Fibroblast of lung (primary cell): Measurements from ENCODE around the gene PI4K2B. TPM values are rescaled to one million over a fixed set of nuclear protein-coding genes. Genes with fewer than 3 reads are reported as not detected.

ENCODE experiments used
- DNase-seq, 2 donors: peaks; one replicate each; pipeline versions ENCODE4 v3.0.0 to v3.0.0-alpha.2; 2010; ENCODE audit warnings: low read depth in 2 of 2
- H2AFZ ChIP-seq: 2 replicates; pipeline ENCODE4 v1.5.1; 2012; ENCODE audit warnings: low read length, control low read depth, inconsistent platforms
- H3K27ac ChIP-seq: 2 replicates; pipeline ENCODE4 v1.5.1; 2011; ENCODE audit warnings: low read length, control low read depth; ENCODE audit not compliant: insufficient read depth
- H3K27me3 ChIP-seq: 2 replicates; pipeline ENCODE4 v1.5.1; 2011; ENCODE audit warnings: mild to moderate bottlenecking, low read length; ENCODE audit not compliant: control insufficient read depth, insufficient read depth
- H3K36me3 ChIP-seq: 2 replicates; pipeline ENCODE4 v1.5.1; 2011; ENCODE audit warnings: low read length; ENCODE audit not compliant: control insufficient read depth, insufficient read depth
- H3K4me1 ChIP-seq: 2 replicates; pipeline ENCODE4 v1.5.1; 2011; ENCODE audit warnings: low read length; ENCODE audit not compliant: control insufficient read depth, insufficient read depth; ENCODE audit errors: extremely low read depth
- H3K4me2 ChIP-seq: 2 replicates; pipeline ENCODE4 v1.5.1; 2011; ENCODE audit warnings: low read length, control low read depth; ENCODE audit not compliant: insufficient read depth; ENCODE audit errors: extremely low read depth
- H3K4me3 ChIP-seq, 4 experiments: fragments of 200-600 bp in 1 of 4; sonication (generic) in 1 of 4; replicated peaks in 1 of 4; 2 replicates each; pipeline ENCODE4 v1.5.1; 2011 to 2016; ENCODE audit warnings: low read length in 4 of 4, low read depth in 3 of 4, mild to moderate bottlenecking in 3 of 4, control low read depth in 2 of 4, inconsistent platforms in 1 of 4, mixed read lengths in 1 of 4; ENCODE audit not compliant: insufficient read depth in 1 of 4; ENCODE audit errors: control extremely low read depth in 1 of 4
- H3K79me2 ChIP-seq: 2 replicates; pipeline ENCODE4 v1.5.1; 2012; ENCODE audit warnings: mild to moderate bottlenecking, low read length, inconsistent platforms; ENCODE audit not compliant: control insufficient read depth, insufficient read depth
- H3K9ac ChIP-seq: 2 replicates; pipeline ENCODE4 v1.5.1; 2011; ENCODE audit warnings: mild to moderate bottlenecking, low read length, control low read depth; ENCODE audit not compliant: insufficient read depth
- H3K9me3 ChIP-seq: 2 replicates; pipeline ENCODE4 v1.5.1; 2012; ENCODE audit warnings: low read depth, low read length; ENCODE audit not compliant: control insufficient read depth, insufficient read depth
- H4K20me1 ChIP-seq: 2 replicates; pipeline ENCODE4 v1.5.1; 2011; ENCODE audit warnings: low read length; ENCODE audit not compliant: control insufficient read depth, insufficient read depth; ENCODE audit errors: extremely low read depth
- EZH2 ChIP-seq: IDR thresholded peaks from 2 replicates; pipeline ENCODE4 v1.5.1; 2012; ENCODE audit warnings: low read length, control low read depth, mild to moderate bottlenecking; ENCODE audit errors: missing control alignments
- polyA plus RNA-seq, 2 donors: library from polyadenylated mRNA; depleted of rRNA in 1 of 2; stranded (reverse) in 1 of 2; unstranded in 1 of 2; fragments of >200 nt; gene quantifications; 2 replicates each; pipeline ENCODE4 v1.2.1, GENCODE V29; 2011 to 2012; ENCODE audit warnings: missing spikeins in 1 of 2
- total RNA-seq: library from RNA; depleted of rRNA; stranded (reverse); fragments of >200 nt; gene quantifications from 2 replicates; pipeline ENCODE4 v1.2.1, GENCODE V29; 2014
- TF ChIP-seq, protein P1 (sequence below), 2 donors: IDR thresholded peaks in 1 of 2; conservative IDR thresholded peaks in 1 of 2; 1 replicate in 1 of 2; 2 replicates in 1 of 2; pipeline ENCODE4 v1.5.1; 2011 to 2012; ENCODE audit warnings: low read length in 2 of 2, control low read depth in 1 of 2, inconsistent platforms in 1 of 2, low read depth in 1 of 2, mild to moderate bottlenecking in 1 of 2

The PI4K2B gene
- total and polyA plus RNA-seq, 2 donors (not counting 1 experiment from before 2014, with no cell fraction given) = 21.0 to 23.9 TPM

- no peaks in the 10 kb centered on the region for H4K20me1 ChIP-seq
- H3K4me2 ChIP-seq = no peak overlapping the region
- no peaks in the 10 kb centered on the region for H3K9me3 ChIP-seq
- TF ChIP-seq EZH2 = no peak
- TF ChIP-seq, protein P1, sequence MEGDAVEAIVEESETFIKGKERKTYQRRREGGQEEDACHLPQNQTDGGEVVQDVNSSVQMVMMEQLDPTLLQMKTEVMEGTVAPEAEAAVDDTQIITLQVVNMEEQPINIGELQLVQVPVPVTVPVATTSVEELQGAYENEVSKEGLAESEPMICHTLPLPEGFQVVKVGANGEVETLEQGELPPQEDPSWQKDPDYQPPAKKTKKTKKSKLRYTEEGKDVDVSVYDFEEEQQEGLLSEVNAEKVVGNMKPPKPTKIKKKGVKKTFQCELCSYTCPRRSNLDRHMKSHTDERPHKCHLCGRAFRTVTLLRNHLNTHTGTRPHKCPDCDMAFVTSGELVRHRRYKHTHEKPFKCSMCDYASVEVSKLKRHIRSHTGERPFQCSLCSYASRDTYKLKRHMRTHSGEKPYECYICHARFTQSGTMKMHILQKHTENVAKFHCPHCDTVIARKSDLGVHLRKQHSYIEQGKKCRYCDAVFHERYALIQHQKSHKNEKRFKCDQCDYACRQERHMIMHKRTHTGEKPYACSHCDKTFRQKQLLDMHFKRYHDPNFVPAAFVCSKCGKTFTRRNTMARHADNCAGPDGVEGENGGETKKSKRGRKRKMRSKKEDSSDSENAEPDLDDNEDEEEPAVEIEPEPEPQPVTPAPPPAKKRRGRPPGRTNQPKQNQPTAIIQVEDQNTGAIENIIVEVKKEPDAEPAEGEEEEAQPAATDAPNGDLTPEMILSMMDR (conservative IDR thresholded peaks at IDR 0.05 in 1 of 2, IDR thresholded peaks at IDR 0.05 in 1 of 2; ENCODE audit: low read depth in 1 of 2, low read length in 2 of 2) = no peak
- H3K36me3 ChIP-seq = no peaks in the 10 kb centered on the region
- peaks cover 2% of the 10 kb centered on the region for H3K27me3 ChIP-seq
- H3K4me1 ChIP-seq = no peaks in the 10 kb centered on the region
- no peaks in the 10 kb centered on the region for H3K79me2 ChIP-seq
- no peak for DNase-seq
- H3K9ac ChIP-seq = no peak overlapping the region
- no peak overlapping the region for H3K27ac ChIP-seq
- H3K4me3 ChIP-seq = no peak overlapping the region
- no peak overlapping the region for H2AFZ ChIP-seq
Measured at GRCh38 chr4:25215511-25215910, 18.3 kb upstream of the PI4K2B start.

GRCh38 chr4:25221377-25221776 is 12.5 kb upstream of the PI4K2B start:
- Histone ChIP-seq H3K4me3 (no peak overlapping the region), H4K20me1 (no peaks in the 10 kb centered on the region), H3K27ac (no peak overlapping the region), H3K36me3 (no peaks in the 10 kb centered on the region), H3K9me3 (no peaks in the 10 kb centered on the region), H3K79me2 (no peaks in the 10 kb centered on the region), H3K9ac (no peak overlapping the region), H3K27me3 (no peaks in the 10 kb centered on the region), H2AFZ (no peak overlapping the region), H3K4me1 (no peaks in the 10 kb centered on the region), H3K4me2 (no peak overlapping the region)
- TF ChIP-seq, protein P1 (conservative IDR thresholded peaks at IDR 0.05 in 1 of 2, IDR thresholded peaks at IDR 0.05 in 1 of 2; ENCODE audit: low read depth in 1 of 2, low read length in 2 of 2) = no peak
- no peak for TF ChIP-seq EZH2
- no peak for DNase-seq

GRCh38 chr4:25223802-25224375 is 9.9 kb upstream of the PI4K2B start:
- no peaks in the 10 kb centered on the region for H3K36me3 ChIP-seq
- H3K4me3 ChIP-seq = no peak overlapping the region
- H3K9ac ChIP-seq = no peak overlapping the region
- no peak overlapping the region for H2AFZ ChIP-seq
- no peak overlapping the region for H3K27ac ChIP-seq
- no peaks in the 10 kb centered on the region for H4K20me1 ChIP-seq
- peak; percentile 38 to 52 for DNase-seq
- no peaks in the 10 kb centered on the region for H3K4me1 ChIP-seq
- H3K79me2 ChIP-seq = no peaks in the 10 kb centered on the region
- H3K27me3 ChIP-seq = no peaks in the 10 kb centered on the region
- H3K4me2 ChIP-seq = no peak overlapping the region
- TF ChIP-seq, protein P1 (conservative IDR thresholded peaks at IDR 0.05 in 1 of 2, IDR thresholded peaks at IDR 0.05 in 1 of 2; ENCODE audit: low read depth in 1 of 2, low read length in 2 of 2) = no peak
- no peak for TF ChIP-seq EZH2
- no peaks in the 10 kb centered on the region for H3K9me3 ChIP-seq
